Astrocyte (in vitro differentiated cells and primary cell): Measurements from ENCODE around the gene SORT1. TPM values are rescaled to one million over a fixed set of nuclear protein-coding genes. Genes with fewer than 3 reads are reported as not detected.

Experiments
- DNase-seq: peaks from one replicate; pipeline ENCODE4 v3.0.0-alpha.2; 2010; ENCODE audit warnings: low read depth
- FAIRE-seq: peaks from 2 replicates; lab custom pipeline; 2011; peaks lifted over from hg19 to GRCh38; lab: Jason Lieb, UNC
- H2AFZ ChIP-seq: 2 replicates; pipeline ENCODE4 v1.6.0; 2012; ENCODE audit warnings: low read depth, low read length, inconsistent platforms
- H3K27ac ChIP-seq: 2 replicates; pipeline ENCODE4 v1.5.1; 2011; ENCODE audit warnings: low read depth, low read length, inconsistent platforms
- H3K27me3 ChIP-seq: 2 replicates; pipeline ENCODE4 v1.6.0; 2011; ENCODE audit warnings: low read length, inconsistent platforms; ENCODE audit not compliant: insufficient read depth
- H3K36me3 ChIP-seq: 2 replicates; pipeline ENCODE4 v1.5.1; 2011; ENCODE audit warnings: low read length, inconsistent platforms; ENCODE audit not compliant: insufficient read depth
- H3K4me1 ChIP-seq: 2 replicates; pipeline ENCODE4 v1.5.1; 2011; ENCODE audit warnings: low read length, inconsistent platforms; ENCODE audit not compliant: insufficient read depth
- H3K4me2 ChIP-seq: 2 replicates; pipeline ENCODE4 v1.6.0; 2012; ENCODE audit warnings: low read length, inconsistent platforms
- H3K4me3 ChIP-seq: 2 replicates; pipeline ENCODE4 v1.5.1; 2011; ENCODE audit warnings: low read depth, mild to moderate bottlenecking, low read length, inconsistent platforms; ENCODE audit not compliant: insufficient read depth
- H3K79me2 ChIP-seq: 2 replicates; pipeline ENCODE4 v1.6.0; 2012; ENCODE audit warnings: mild to moderate bottlenecking, low read length, inconsistent platforms; ENCODE audit not compliant: insufficient read depth
- H3K9ac ChIP-seq: 2 replicates; pipeline ENCODE4 v1.6.0; 2012; ENCODE audit warnings: mild to moderate bottlenecking, low read length, inconsistent platforms
- H3K9me3 ChIP-seq: 2 replicates; pipeline ENCODE4 v1.5.1; 2012; ENCODE audit warnings: low read depth, mild to moderate bottlenecking, low read length, inconsistent platforms; ENCODE audit not compliant: insufficient read depth
- H4K20me1 ChIP-seq: 2 replicates; pipeline ENCODE4 v1.6.0; 2012; ENCODE audit warnings: low read length, inconsistent platforms; ENCODE audit not compliant: insufficient read depth
- H3K27ac Mint-ChIP-seq: one replicate; pipeline ENCODE4 v1.8.0; 2021; ENCODE audit warnings: mild to moderate bottlenecking, mixed read lengths; ENCODE audit not compliant: unreplicated experiment
- H3K27me3 Mint-ChIP-seq: one replicate; pipeline ENCODE4 v1.8.0; 2021; ENCODE audit warnings: low read depth, mixed read lengths; ENCODE audit not compliant: unreplicated experiment
- H3K36me3 Mint-ChIP-seq: one replicate; pipeline ENCODE4 v1.8.0; 2021; ENCODE audit warnings: low read depth, mixed read lengths; ENCODE audit not compliant: unreplicated experiment
- H3K4me1 Mint-ChIP-seq: one replicate; pipeline ENCODE4 v1.8.0; 2021; ENCODE audit warnings: low read depth, mixed read lengths; ENCODE audit not compliant: unreplicated experiment
- H3K4me3 Mint-ChIP-seq: one replicate; pipeline ENCODE4 v1.8.0; 2021; ENCODE audit warnings: mild to moderate bottlenecking, moderate library complexity, mixed read lengths; ENCODE audit not compliant: unreplicated experiment
- H3K9me3 Mint-ChIP-seq: one replicate; pipeline ENCODE4 v1.8.0; 2021; ENCODE audit warnings: mild to moderate bottlenecking, mixed read lengths; ENCODE audit not compliant: unreplicated experiment
- EZH2 ChIP-seq: IDR thresholded peaks from 2 replicates; pipeline ENCODE4 v1.6.1; 2012; ENCODE audit warnings: mild to moderate bottlenecking, low read length, inconsistent platforms; ENCODE audit not compliant: insufficient read depth
- total RNA-seq: library from RNA; stranded (reverse); gene quantifications from 2 replicates; pipeline ENCODE4 v1.2.1, GENCODE V29; 2021
- TF ChIP-seq, protein P1 (sequence below): IDR thresholded peaks from 2 replicates; pipeline ENCODE4 v1.5.1; 2011; ENCODE audit warnings: low read depth, mild to moderate bottlenecking, inconsistent platforms, low read length, moderate library complexity; ENCODE audit not compliant: insufficient read depth

Gene SORT1
- total RNA-seq, 1 donor from 2014 or later, result 135 TPM

DNA sequence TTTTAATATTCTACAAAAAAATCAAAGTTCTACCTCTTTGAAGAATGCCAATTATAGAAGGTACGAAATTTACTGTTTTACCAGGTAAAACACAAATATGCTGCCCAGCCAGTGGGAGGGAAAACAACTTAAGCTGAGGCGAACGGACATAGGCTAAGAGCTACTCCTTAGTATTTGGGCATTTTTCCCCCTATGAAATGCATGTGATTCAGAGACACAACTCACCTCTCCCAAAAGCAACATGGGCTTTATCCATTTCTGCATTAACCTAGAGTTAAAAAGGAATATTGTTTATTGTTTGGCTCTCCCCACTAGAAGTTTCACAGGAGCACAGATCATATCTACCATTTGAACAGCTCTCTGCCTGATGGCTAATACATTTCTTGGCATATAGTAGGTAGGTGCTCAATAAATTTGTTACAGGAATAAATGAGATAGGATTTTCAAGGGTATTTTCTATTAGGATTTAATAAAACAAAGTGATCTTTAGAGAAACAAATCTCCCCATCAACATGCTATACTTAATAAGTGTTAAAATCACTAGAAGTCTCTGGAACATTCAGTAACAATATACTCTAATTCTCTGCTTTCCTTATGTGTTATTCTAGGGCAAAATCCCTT lies 2.4 kb upstream of the SORT1 start:
- no peak overlapping the region for H2AFZ ChIP-seq
- no peak overlapping the region for H3K9ac ChIP-seq
- no peak overlapping the region for H3K27ac ChIP-seq
- H3K27me3 ChIP-seq, result no peaks in the 10 kb centered on the region
- no peaks in the 10 kb centered on the region for H3K9me3 Mint-ChIP-seq
- H3K4me2 ChIP-seq, result no peak overlapping the region
- no peak overlapping the region for H3K4me3 Mint-ChIP-seq
- TF ChIP-seq, protein P1, sequence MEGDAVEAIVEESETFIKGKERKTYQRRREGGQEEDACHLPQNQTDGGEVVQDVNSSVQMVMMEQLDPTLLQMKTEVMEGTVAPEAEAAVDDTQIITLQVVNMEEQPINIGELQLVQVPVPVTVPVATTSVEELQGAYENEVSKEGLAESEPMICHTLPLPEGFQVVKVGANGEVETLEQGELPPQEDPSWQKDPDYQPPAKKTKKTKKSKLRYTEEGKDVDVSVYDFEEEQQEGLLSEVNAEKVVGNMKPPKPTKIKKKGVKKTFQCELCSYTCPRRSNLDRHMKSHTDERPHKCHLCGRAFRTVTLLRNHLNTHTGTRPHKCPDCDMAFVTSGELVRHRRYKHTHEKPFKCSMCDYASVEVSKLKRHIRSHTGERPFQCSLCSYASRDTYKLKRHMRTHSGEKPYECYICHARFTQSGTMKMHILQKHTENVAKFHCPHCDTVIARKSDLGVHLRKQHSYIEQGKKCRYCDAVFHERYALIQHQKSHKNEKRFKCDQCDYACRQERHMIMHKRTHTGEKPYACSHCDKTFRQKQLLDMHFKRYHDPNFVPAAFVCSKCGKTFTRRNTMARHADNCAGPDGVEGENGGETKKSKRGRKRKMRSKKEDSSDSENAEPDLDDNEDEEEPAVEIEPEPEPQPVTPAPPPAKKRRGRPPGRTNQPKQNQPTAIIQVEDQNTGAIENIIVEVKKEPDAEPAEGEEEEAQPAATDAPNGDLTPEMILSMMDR, result no peak
- TF ChIP-seq EZH2, result no peak
- H3K27me3 Mint-ChIP-seq, result no peaks in the 10 kb centered on the region
- no peak for FAIRE-seq
- H3K36me3 ChIP-seq, result peaks cover 10% of the 10 kb centered on the region
- no peak for DNase-seq
- H3K4me1 Mint-ChIP-seq, result peaks cover 11% of the 10 kb centered on the region
- no peak overlapping the region for H3K27ac Mint-ChIP-seq
- no peaks in the 10 kb centered on the region for H3K9me3 ChIP-seq
- H3K4me3 ChIP-seq, result no peak overlapping the region
- H3K36me3 Mint-ChIP-seq, result no peaks in the 10 kb centered on the region
- peaks cover 23% of the 10 kb centered on the region for H3K79me2 ChIP-seq
- H4K20me1 ChIP-seq, result peaks cover 5% of the 10 kb centered on the region
- H3K4me1 ChIP-seq, result peaks cover 17% of the 10 kb centered on the region

DNA sequence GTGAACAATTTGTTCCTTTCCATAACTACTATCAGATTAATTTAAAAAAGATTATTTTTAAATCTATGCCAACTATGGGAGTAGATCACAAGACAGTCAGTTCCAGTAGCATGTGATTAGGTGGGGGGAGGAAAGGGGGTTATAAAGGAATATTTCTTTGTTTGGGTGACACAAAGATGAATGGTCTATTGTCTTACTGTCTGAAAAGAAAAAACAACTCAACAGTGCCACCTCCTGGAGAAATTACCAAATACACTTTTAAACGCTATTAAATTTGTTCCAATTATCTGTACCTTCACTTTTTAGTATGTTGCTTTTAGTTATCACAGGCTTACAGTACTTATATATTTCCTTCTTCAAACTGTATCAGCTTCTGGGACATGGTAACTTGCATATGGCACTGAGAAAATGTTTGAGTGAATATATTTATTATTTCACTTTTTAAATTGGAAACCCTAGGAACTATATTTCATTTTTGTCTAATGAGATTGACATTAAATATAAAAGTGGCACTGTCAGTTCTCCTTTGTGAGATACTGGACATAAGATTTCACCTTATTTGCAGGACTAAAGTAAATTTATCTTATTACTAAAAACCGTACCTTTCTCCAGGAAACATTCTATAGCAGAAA lies 1.7 kb upstream of the SORT1 start:
- Mint-ChIP-seq H3K36me3 (no peaks in the 10 kb centered on the region), H3K4me1 (peaks cover 16% of the 10 kb centered on the region), H3K4me3 (peak overlapping the region; percentile 54), H3K27me3 (no peaks in the 10 kb centered on the region), H3K9me3 (no peaks in the 10 kb centered on the region), H3K27ac (no peak overlapping the region)
- Histone ChIP-seq H3K4me3 (no peak overlapping the region), H3K4me2 (no peak overlapping the region), H3K27ac (no peak overlapping the region), H3K27me3 (no peaks in the 10 kb centered on the region), H2AFZ (no peak overlapping the region), H4K20me1 (no peaks in the 10 kb centered on the region), H3K36me3 (peaks cover 10% of the 10 kb centered on the region), H3K9ac (no peak overlapping the region), H3K79me2 (peaks cover 30% of the 10 kb centered on the region), H3K4me1 (peaks cover 21% of the 10 kb centered on the region), H3K9me3 (no peaks in the 10 kb centered on the region)
- FAIRE-seq (peak; percentile 78), DNase-seq (peak; percentile 29)
- TF ChIP-seq, protein P1, result peak; percentile 52
- no peak for TF ChIP-seq EZH2
